SKM-1 treated with dmso at 0.1 percent for 144 hours (cell line): ENCODE measurements around the gene PLXDC1.
A peak's percentile ranks its signal among the peaks of the same experiment; 100 is the strongest.
"Not testable (repeated sequence)": the region's sequence is repeated elsewhere in the genome, so short reads cannot be mapped to it uniquely, and the experiment has no call there.

Experiments used
- DNase-seq: peaks from one replicate; lab custom pipeline; 2025; ENCODE audit not compliant: unreplicated experiment; lab: John Stamatoyannopoulos, UW

The PLXDC1 gene

GRCh38 chr17:39155654-39156053 is 4.2 kb upstream of the PLXDC1 start:
- no peak for DNase-seq

GRCh38 chr17:39153599-39154051 is 2.2 kb upstream of the PLXDC1 start:
- DNase-seq, result peak; percentile 71

- DNase-seq, result no peak
Measured at GRCh38 chr17:39151943-39152818, 744 bp upstream of the PLXDC1 start.

- no peak for DNase-seq
Measured at GRCh38 chr17:39150795-39151149, 665 bp downstream of the PLXDC1 start.

GRCh38 chr17:39150104-39150634 is 1.3 kb downstream of the PLXDC1 start:
- DNase-seq, result no peak

GRCh38 chr17:39147221-39148185 is 3.9 kb downstream of the PLXDC1 start:
- DNase-seq, result no peak

- DNase-seq, result no peak
Measured at GRCh38 chr17:39146273-39146672, 5.2 kb downstream of the PLXDC1 start.

- no peak for DNase-seq
Measured at GRCh38 chr17:39145143-39145542, 6.3 kb downstream of the PLXDC1 start.

GRCh38 chr17:39144416-39144840 is 7.0 kb downstream of the PLXDC1 start:
- no peak for DNase-seq

- no peak for DNase-seq
Measured at GRCh38 chr17:39143552-39144093, 7.8 kb downstream of the PLXDC1 start.

- DNase-seq, result no peak
Measured at GRCh38 chr17:39141915-39142664, 9.3 kb downstream of the PLXDC1 start.

GRCh38 chr17:39141294-39141693 is 10.1 kb downstream of the PLXDC1 start:
- no peak for DNase-seq

- no peak for DNase-seq
Measured at GRCh38 chr17:39139561-39139960, 11.9 kb downstream of the PLXDC1 start.

GRCh38 chr17:39139161-39139511 is 12.3 kb downstream of the PLXDC1 start:
- DNase-seq, result no peak

GRCh38 chr17:39138431-39139160 is 12.8 kb downstream of the PLXDC1 start:
- no peak for DNase-seq

- DNase-seq, result no peak
Measured at GRCh38 chr17:39134878-39135277, 16.6 kb downstream of the PLXDC1 start.

GRCh38 chr17:39132192-39132610 is 19.2 kb downstream of the PLXDC1 start:
- DNase-seq, result no peak

- no peak for DNase-seq
Measured at GRCh38 chr17:39131616-39132015, 19.8 kb downstream of the PLXDC1 start.

- no peak for DNase-seq
Measured at GRCh38 chr17:39130205-39130604, 21.2 kb downstream of the PLXDC1 start.

- DNase-seq, result not testable (repeated sequence)
Measured at GRCh38 chr17:39129544-39129943, 21.9 kb downstream of the PLXDC1 start.
